ENCODE results near the gene SYCP3.

The SYCP3 gene

DNA sequence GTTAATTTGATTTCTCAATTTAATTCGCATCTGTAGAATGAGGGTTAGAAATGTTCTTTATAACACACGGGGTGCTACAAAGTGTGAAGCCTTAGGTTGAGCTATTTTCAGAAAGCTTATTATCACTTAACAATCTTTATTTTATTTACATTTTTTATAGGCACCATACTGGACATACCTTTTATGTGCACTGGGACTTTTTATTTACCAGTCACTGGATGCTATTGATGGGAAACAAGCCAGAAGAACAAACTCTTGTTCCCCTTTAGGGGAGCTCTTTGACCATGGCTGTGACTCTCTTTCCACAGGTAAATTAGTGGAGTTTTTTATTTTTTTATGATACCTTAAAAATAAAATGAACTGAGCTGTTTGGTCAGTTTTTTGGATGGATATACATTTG lies 25.3 kb downstream of the SYCP3 start:
- Histone ChIP-seq H3K9ac (ENCODE audit: low read depth, low read length) (no peak overlapping the region), H3K4me3 (ENCODE audit: low read depth, low read length) (no peak overlapping the region), H3K27ac (ENCODE audit: low read depth, low read length) (no peak overlapping the region), H3K27me3 (ENCODE audit: control insufficient read depth, insufficient read depth, low read length) (no peaks in the 10 kb centered on the region), H3K36me3 (ENCODE audit: control insufficient read depth, insufficient read depth, low read length) (no peaks in the 10 kb centered on the region; the same call in 1 of the 2 replicates), H3K4me1 (ENCODE audit: control insufficient read depth, insufficient read depth, low read length) (peaks cover 4% of the 10 kb centered on the region; the same call in 1 of the 2 replicates), H3K9me3 (ENCODE audit: control insufficient read depth, insufficient read depth, low read length) (no peaks in the 10 kb centered on the region)

DNA sequence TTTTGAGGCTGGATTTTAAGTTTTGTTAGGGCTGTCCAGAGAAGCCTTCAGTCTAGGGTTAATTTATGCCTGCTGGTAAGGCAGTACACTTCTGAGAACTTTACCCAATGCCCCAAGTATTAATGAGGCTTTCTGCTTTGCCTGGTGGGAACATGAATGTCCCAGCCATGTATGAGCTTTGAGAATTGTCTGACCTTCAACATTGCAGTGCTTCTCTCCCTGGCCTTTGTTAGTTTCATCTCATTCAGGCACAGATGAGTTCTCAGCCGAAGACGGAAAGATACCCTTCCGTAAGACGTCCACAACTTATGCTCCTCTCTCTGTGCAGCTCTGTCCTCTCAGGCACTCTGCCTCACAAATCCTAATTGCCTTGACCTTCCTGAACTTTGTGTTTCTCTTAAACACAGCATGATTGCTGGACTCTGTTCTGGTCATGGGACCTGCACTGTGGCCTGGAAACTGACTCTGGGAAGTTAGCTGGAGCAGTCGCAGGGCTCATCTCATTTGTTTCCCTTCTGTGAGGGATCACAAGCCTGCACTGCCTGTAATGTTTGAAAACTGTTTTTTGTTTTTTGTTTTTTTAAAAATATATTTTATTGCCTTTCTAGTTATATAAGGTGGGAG lies 26.1 kb downstream of the SYCP3 start:
- Histone ChIP-seq H3K36me3 (ENCODE audit: control insufficient read depth, insufficient read depth, low read length) (no peaks in the 10 kb centered on the region; the same call in 1 of the 2 replicates), H3K27me3 (ENCODE audit: control insufficient read depth, insufficient read depth, low read length) (no peaks in the 10 kb centered on the region), H3K9me3 (ENCODE audit: control insufficient read depth, insufficient read depth, low read length) (no peaks in the 10 kb centered on the region), H3K4me1 (ENCODE audit: control insufficient read depth, insufficient read depth, low read length) (peaks cover 4% of the 10 kb centered on the region; the same call in 1 of the 2 replicates), H3K27ac (ENCODE audit: low read depth, low read length) (no peak overlapping the region), H3K9ac (ENCODE audit: low read depth, low read length) (no peak overlapping the region), H3K4me3 (ENCODE audit: low read depth, low read length) (no peak overlapping the region)

DNA sequence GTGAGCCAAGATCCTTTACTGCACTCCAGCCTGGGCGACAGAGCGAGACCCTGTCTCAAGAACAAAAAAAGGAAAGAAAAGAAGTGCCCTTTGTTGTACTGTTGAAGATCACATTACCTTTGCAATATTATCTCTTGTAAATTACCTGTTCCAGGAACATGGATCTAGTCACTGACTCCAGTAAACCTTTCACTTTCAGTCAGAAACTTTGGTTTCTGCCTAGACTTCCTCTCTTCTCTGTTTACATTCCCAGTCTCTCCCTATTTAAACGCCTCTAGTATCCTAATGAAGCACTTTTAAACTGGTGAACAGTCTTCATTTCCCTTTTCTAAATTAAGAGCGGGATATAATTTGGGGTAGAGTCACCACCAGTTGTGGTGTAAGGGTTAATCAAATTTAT lies 29.0 kb downstream of the SYCP3 start:
- H3K27ac ChIP-seq (ENCODE audit: low read depth, low read length): no peak overlapping the region
- H3K27me3 ChIP-seq (ENCODE audit: control insufficient read depth, insufficient read depth, low read length): no peaks in the 10 kb centered on the region
- H3K36me3 ChIP-seq (ENCODE audit: control insufficient read depth, insufficient read depth, low read length): no peaks in the 10 kb centered on the region
- H3K9me3 ChIP-seq (ENCODE audit: control insufficient read depth, insufficient read depth, low read length): no peaks in the 10 kb centered on the region
- H3K9ac ChIP-seq (ENCODE audit: low read depth, low read length): no peak overlapping the region
- H3K4me3 ChIP-seq (ENCODE audit: low read depth, low read length): no peak overlapping the region
- H3K4me1 ChIP-seq (ENCODE audit: control insufficient read depth, insufficient read depth, low read length): no peaks in the 10 kb centered on the region

DNA sequence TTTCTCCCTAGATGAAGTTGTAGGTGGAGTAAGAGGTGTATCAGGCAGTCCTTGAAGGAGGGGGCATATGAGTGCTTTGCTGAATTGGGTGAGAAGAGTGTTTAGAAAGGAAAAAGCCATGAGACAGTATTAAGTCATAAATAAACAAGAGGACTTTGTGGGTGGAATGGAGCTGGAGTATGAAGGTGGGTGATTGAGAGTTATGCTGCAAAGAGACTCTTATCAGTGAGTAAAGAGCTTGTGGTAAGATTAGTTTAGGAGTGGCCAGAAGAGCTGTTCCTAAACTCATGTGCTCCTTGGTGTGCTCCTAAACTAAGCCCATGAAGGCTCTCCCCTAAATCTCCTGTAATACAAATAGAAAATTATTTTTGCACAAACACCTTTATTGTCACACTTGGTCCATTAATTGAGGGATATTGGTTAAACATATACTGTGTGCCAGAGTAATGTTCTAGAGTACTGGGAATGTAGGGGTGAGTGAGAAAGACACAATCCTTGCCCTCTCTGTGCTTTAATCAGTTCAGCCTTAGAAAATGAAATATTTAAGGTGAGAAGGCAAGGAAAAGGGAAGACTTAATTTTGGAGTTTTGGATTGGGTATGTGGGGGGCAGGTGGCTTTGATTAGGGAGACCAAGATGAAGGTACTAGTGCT lies 32.0 kb downstream of the SYCP3 start:
- no peak overlapping the region for H3K27ac ChIP-seq (ENCODE audit: low read depth, low read length)
- H3K9ac ChIP-seq (ENCODE audit: low read depth, low read length): no peak overlapping the region

GRCh38 chr12:101706403-101706802 lies 32.9 kb downstream of the SYCP3 start:
- no peaks in the 10 kb centered on the region for H3K36me3 ChIP-seq (ENCODE audit: control insufficient read depth, insufficient read depth, low read length)
- H3K9ac ChIP-seq (ENCODE audit: low read depth, low read length): no peak overlapping the region
- H3K9me3 ChIP-seq (ENCODE audit: control insufficient read depth, insufficient read depth, low read length): no peaks in the 10 kb centered on the region
- peaks cover 3% of the 10 kb centered on the region; the same call in 1 of the 2 replicates for H3K4me1 ChIP-seq (ENCODE audit: control insufficient read depth, insufficient read depth, low read length)
- H3K27me3 ChIP-seq (ENCODE audit: control insufficient read depth, insufficient read depth, low read length): no peaks in the 10 kb centered on the region
- H3K4me3 ChIP-seq (ENCODE audit: low read depth, low read length): no peak overlapping the region
- no peak overlapping the region for H3K27ac ChIP-seq (ENCODE audit: low read depth, low read length)

More for the DNA sequence above, 32.0 kb downstream of the SYCP3 start:
- H3K36me3 ChIP-seq (ENCODE audit: control insufficient read depth, insufficient read depth, low read length): no peaks in the 10 kb centered on the region
- H3K27me3 ChIP-seq (ENCODE audit: control insufficient read depth, insufficient read depth, low read length): no peaks in the 10 kb centered on the region
- no peak overlapping the region for H3K4me3 ChIP-seq (ENCODE audit: low read depth, low read length)
- H3K9me3 ChIP-seq (ENCODE audit: control insufficient read depth, insufficient read depth, low read length): no peaks in the 10 kb centered on the region
- peaks cover 3% of the 10 kb centered on the region; the same call in 1 of the 2 replicates for H3K4me1 ChIP-seq (ENCODE audit: control insufficient read depth, insufficient read depth, low read length)

DNA sequence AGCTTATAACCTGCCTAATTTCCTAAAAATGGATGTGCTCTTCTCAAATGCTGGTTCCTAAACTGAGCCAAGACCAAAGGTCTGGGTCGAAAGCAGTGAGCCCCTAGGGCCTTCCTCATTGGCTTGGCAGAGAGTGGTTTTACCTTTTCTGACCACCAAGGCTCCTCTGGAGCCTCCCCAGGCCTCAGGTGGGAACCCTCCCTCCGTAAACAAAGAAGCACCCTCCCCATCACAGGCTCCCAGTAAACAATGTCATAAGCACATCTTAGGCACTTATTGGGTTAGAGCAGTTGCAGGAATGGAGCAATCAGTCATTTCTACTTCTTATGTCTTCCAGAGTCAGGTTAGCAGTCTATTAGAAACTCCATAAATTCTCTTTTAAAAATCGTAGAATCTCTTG lies 35.8 kb downstream of the SYCP3 start:
- H3K4me3 ChIP-seq (ENCODE audit: low read depth, low read length): no peak overlapping the region
- no peaks in the 10 kb centered on the region for H3K27me3 ChIP-seq (ENCODE audit: control insufficient read depth, insufficient read depth, low read length)
- peaks cover 7% of the 10 kb centered on the region for H3K4me1 ChIP-seq (ENCODE audit: control insufficient read depth, insufficient read depth, low read length)
- H3K27ac ChIP-seq (ENCODE audit: low read depth, low read length): no peak overlapping the region
- H3K36me3 ChIP-seq (ENCODE audit: control insufficient read depth, insufficient read depth, low read length): no peaks in the 10 kb centered on the region
- H3K9ac ChIP-seq (ENCODE audit: low read depth, low read length): no peak overlapping the region
- no peaks in the 10 kb centered on the region for H3K9me3 ChIP-seq (ENCODE audit: control insufficient read depth, insufficient read depth, low read length)

DNA sequence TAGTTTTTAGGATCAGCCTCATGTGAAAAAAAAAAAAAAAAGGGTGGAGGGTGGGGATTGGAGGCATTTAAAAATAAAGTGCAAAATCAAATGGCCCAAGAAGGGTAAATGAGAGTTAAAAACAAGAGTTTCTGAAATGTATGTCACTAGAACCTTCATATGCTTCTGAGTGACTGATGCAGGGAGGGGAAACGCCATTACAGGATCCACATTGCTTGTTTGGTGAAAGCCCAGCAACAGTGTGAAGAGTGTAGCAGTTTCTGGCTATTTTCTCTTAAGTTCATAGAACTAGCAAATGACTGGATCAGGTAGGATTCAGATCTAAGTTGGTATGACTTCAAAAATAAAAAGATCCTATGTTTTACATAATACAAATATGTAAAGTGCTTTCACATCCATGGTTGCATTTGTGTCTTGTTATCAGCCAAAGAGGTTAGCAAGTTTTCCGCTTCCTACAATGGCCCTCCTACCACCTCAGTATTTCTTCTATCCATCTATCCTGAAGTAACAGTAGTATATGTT lies 38.9 kb downstream of the SYCP3 start:
- no peak overlapping the region for H3K27ac ChIP-seq (ENCODE audit: low read depth, low read length)
- H3K4me1 ChIP-seq (ENCODE audit: control insufficient read depth, insufficient read depth, low read length): peaks cover 15% of the 10 kb centered on the region
- H3K9me3 ChIP-seq (ENCODE audit: control insufficient read depth, insufficient read depth, low read length): no peaks in the 10 kb centered on the region
- H3K36me3 ChIP-seq (ENCODE audit: control insufficient read depth, insufficient read depth, low read length): no peaks in the 10 kb centered on the region
- H3K9ac ChIP-seq (ENCODE audit: low read depth, low read length): no peak overlapping the region
- no peak overlapping the region for H3K4me3 ChIP-seq (ENCODE audit: low read depth, low read length)
- H3K27me3 ChIP-seq (ENCODE audit: control insufficient read depth, insufficient read depth, low read length): peaks cover 19% of the 10 kb centered on the region

DNA sequence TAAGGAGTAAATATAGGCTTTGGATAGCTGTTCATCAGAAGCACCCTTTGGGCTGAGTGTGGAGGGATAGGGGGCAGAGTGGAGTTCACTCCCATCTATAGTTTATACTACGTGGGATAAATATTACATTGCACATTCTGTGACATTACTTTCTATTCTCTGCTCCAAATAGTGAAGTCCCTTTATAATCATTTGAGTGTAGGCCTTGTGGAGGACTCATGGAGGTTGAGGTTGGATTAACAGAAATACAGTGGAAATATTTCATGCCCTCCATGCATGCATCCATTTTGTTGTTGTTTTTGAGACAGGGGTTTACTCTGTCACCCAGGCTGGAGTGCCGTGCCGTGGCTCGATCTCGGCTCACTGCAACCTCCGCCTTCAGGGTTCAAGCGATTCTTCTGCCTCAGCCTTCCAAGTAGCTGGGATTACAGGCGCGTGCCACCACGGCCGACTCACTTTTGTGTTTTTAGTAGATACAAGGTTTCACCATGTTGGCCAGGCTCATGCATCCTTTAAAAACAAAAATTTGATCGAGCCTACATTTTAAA lies 40.4 kb downstream of the SYCP3 start:
- H3K9me3 ChIP-seq (ENCODE audit: control insufficient read depth, insufficient read depth, low read length): no peaks in the 10 kb centered on the region
- no peaks in the 10 kb centered on the region for H3K36me3 ChIP-seq (ENCODE audit: control insufficient read depth, insufficient read depth, low read length)
- peaks cover 15% of the 10 kb centered on the region for H3K4me1 ChIP-seq (ENCODE audit: control insufficient read depth, insufficient read depth, low read length)
- no peak overlapping the region for H3K27ac ChIP-seq (ENCODE audit: low read depth, low read length)
- H3K9ac ChIP-seq (ENCODE audit: low read depth, low read length): no peak overlapping the region
- peak overlapping the region; percentile 86 for H3K4me3 ChIP-seq (ENCODE audit: low read depth, low read length)
- peaks cover 19% of the 10 kb centered on the region for H3K27me3 ChIP-seq (ENCODE audit: control insufficient read depth, insufficient read depth, low read length)

- Histone ChIP-seq H3K9me3 (ENCODE audit: control insufficient read depth, insufficient read depth, low read length) (no peaks in the 10 kb centered on the region), H3K27me3 (ENCODE audit: control insufficient read depth, insufficient read depth, low read length) (peaks cover 19% of the 10 kb centered on the region), H3K36me3 (ENCODE audit: control insufficient read depth, insufficient read depth, low read length) (no peaks in the 10 kb centered on the region), H3K4me1 (ENCODE audit: control insufficient read depth, insufficient read depth, low read length) (peaks cover 13% of the 10 kb centered on the region), H3K9ac (ENCODE audit: low read depth, low read length) (peak overlapping the region; percentile 81), H3K27ac (ENCODE audit: low read depth, low read length) (no peak overlapping the region), H3K4me3 (ENCODE audit: low read depth, low read length) (peak overlapping the region; percentile 86)
Observed at GRCh38 chr12:101697930-101698799, 41.1 kb downstream of the SYCP3 start.

DNA sequence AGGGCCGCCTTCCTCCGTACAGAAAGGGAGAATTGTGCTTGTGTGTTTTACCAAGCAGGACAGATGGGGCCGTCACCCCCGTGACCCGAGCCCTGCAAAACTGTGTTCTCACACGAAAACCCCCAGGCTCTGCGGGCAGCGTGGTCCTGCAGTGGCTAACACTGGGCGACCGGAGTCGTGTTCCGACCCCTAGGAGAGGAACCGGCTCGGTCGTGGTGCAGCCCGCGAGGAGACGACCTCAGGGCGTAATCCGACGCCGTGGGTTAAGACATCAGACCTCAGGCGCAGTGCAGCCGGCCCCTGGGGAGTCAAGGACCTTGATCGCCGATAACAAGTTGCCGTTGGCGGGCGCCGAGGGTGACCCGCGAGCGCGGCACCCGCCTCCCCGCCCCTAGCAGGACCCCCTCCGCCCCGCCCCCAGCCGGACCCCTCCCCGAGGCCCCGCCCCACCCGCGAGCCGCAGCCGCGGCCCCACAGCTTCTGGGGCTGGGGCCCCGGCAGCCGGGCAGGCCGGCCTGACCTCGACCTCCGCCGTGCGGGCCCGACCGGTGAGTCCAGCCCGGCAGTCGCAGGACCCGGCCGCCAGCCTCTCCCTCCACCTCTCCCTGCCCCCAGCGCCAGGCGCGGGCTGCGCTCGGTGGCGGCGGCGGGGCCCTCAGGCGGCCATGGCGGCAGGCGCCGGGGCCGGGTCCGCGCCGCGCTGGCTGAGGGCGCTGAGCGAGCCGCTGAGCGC lies 41.9 kb downstream of the SYCP3 start, which contains the start of gene CHPT1:
TSS of gene CHPT1 (plus strand) at position 444 of the 733 bp plus-strand sequence. CDS start at position 666, 222 bp downstream.
- no peaks in the 10 kb centered on the region for H3K9me3 ChIP-seq (ENCODE audit: control insufficient read depth, insufficient read depth, low read length)
- no peaks in the 10 kb centered on the region for H3K36me3 ChIP-seq (ENCODE audit: control insufficient read depth, insufficient read depth, low read length)
- H3K9ac ChIP-seq (ENCODE audit: low read depth, low read length): peak within 1 kb of the TSS; percentile 81
- H3K4me1 ChIP-seq (ENCODE audit: control insufficient read depth, insufficient read depth, low read length): peaks cover 13% of the 10 kb centered on the region
- H3K27me3 ChIP-seq (ENCODE audit: control insufficient read depth, insufficient read depth, low read length): peaks cover 19% of the 10 kb centered on the region
- H3K27ac ChIP-seq (ENCODE audit: low read depth, low read length): peak within 1 kb of the TSS; percentile 7
- H3K4me3 ChIP-seq (ENCODE audit: low read depth, low read length): peak within 1 kb of the TSS; percentile 86
